Stimulated activated CD8-positive, alpha-beta memory T cell treated with anti-CD3 and anti-CD28 coated beads, Interleukin-2, amount 100 ng/mL, for 1 hour (primary cell): Measurements from ENCODE around the gene ENSA.
"Not testable (repeated sequence)": the region's sequence is repeated elsewhere in the genome, so short reads cannot be mapped to it uniquely, and the experiment has no call there.

Experiments
- DNase-seq, 2 donors: peaks; one replicate each; pipeline ENCODE4 v3.0.0-alpha.2; 2020; ENCODE audit warnings: low read depth in 2 of 2

ENSA gene

DNA sequence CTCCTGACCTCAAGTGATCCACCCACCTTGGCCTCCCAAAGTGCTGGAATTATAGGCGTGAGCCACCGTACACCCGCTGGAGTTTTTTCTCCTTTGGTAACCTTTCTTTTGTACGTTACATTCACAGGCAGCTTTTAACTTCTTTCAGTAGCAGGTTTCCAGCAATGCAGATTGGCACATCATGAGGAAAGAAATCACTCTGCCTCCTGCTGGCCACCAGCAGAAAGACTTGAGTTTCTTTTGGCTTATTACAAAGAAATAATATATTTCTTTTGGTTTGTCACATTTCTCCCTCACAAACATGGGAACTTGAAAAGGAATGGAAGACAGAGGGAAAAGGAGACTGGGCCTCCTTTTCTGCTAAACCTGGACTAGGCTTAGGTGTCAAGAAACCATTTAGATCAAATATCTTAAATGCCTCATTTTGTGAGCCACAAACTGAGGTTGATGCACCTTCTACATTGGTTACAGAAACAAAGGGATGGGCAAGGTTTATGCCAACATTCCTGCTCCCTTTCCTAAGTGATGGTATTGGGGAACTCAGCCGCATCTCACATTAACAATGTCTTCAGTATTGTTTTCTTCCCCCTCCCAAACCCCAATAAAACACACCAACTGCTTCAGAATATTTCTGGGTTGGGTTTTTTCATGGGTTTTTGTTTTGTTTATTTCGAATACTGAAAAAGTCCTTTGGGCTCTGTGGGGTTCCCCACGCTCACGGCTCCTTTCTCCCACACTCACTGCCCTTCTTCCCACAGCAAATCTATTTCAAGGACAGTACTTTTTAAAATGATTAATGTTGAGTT, 7.7 kb downstream of the ENSA start:
- DNase-seq: peak in 1 of 2 donors; percentile 21

- DNase-seq: no peak
Measured at GRCh38 chr1:150620919-150621318, 8.5 kb downstream of the ENSA start.

GRCh38 chr1:150619576-150620509, 9.6 kb downstream of the ENSA start:
- DNase-seq: no peak

DNA sequence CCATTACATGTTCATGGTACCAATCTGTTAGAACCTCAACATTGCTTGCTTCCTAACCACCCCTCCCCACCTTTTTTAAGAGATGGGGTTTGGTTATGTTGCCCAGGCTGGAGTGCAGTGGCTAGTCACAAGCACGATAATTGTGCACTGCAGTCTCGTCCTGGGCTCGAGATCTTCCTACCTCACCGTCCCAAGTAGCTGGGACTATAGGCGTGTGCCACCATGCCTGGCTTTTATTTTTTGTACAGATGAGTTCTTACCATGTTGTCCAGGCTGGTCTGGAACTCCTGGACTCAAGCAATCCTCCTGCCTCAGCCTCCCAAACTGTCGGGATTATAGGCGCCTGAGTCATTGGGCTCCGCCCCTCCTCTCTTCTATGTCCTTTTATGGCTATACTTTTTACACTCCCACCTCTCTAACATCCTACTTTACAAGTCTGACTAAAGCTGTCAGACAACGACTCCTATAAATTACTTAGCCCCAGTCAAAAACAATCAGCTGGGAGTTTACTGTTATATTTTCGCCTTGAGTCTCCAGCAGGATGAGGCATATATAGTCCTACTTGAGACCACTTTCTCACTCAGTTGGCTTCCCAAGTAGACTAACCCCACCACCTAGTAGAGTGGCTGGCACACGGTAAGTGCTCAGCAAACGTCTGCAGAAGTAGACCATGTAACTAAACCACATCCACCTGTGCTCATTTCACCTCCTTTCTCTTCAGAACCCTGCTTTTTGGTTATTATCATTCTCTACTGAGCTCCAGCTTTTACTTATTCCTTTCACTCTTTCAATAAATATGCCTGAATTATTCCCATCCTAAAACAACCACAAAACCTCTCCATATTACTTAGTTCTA, 13.8 kb downstream of the ENSA start:
- DNase-seq: no peak

- peak in 1 of 2 donors; percentile 26 for DNase-seq
Measured at GRCh38 chr1:150613061-150613920, 16.1 kb downstream of the ENSA start.

- DNase-seq: no peak
Measured at GRCh38 chr1:150612014-150612345, 17.4 kb downstream of the ENSA start.

- no peak for DNase-seq
Measured at GRCh38 chr1:150610576-150610975, 18.8 kb downstream of the ENSA start.

DNA sequence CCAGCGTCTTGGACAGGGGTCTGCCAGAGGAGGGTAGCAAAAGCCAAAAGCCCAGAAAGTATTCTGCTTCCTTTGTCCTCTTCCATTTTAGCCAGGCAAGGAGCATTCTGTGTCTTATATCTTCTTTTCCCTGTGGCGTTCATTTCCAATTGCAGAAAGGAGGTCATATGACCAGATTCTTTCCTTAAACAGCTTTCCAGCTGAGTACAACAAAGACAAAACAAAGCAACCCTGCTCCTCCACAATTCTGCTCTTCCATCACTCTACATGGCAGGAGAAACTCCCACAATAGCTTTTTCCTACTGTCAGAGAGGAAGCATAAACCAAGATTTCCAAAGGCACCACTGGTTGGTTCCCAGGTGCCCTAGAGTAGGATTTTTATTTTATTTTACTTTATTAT, 19.7 kb downstream of the ENSA start:
- DNase-seq: no peak

DNA sequence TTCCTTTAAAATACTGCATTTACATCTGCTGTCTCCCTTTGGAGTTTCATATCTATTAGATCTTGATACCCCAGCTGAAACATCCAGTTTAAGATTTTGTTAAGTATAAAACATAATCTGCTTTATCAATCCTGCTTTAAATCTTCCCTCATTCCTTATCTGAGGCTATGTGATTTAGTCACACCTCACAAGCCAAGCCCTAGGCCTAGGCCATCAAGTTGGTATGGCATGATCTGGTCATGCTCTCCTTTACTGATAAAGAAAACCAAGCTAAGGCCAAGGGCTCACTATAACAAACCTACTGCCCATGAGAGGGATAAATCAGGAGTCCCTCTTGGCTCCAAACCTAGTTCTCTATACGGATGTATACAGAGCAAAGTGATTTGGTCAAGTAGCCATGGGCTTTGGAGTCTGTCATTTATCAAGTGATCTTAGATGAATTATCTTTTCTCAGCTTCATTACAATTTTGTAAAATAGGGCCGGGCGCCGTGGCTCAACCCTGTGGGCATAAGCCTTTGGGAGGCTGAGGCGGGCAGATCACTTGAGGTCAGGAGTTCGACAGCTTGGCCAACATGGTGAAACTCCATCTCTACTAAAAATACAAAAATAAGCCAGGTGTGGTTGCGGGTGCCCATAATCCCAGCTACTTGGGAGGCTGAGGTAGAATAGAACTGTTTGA, 22.8 kb downstream of the ENSA start:
- no peak for DNase-seq

- not testable (repeated sequence) for DNase-seq
Measured at GRCh38 chr1:150605451-150605731, 24.0 kb downstream of the ENSA start.

DNA sequence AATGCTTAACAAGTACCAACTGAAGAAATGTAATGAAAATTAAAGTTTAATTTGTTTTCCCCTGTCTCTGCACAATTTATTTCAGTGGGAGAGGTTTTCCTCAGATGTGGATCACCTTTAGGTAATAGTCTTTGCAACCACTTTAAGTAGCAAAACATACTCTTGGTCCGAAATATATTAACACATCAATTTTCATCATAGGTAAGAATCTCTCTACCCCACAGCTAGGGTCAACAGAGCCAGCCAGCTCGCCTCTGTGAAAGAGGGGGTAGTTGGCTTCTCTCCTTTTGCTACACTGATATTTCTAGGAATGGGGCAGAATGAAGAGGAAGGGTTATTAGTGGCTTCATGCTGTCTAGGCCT, 25.2 kb downstream of the ENSA start:
- DNase-seq: no peak

DNA sequence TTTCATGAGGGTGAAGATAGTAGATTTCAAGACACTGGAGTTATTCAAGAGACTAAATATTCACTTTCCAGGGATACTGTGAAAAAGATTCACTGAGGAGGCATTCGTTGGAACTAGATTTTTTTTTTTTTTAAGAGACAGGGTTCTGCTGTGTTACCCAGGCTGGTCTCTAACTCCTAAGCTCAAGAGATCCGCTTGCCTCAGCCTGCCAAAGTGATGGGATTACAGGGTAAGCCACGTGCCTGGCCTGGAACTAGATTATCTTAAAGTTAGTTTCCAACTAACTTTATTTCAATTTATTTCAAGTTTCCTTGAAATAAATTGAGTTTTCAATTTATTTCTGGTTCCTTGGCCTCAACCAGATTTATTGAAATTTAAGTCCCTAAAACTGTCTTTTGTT, 25.7 kb downstream of the ENSA start:
- DNase-seq: no peak

GRCh38 chr1:150602372-150602771, 27.0 kb downstream of the ENSA start:
- not testable (repeated sequence) for DNase-seq

GRCh38 chr1:150601540-150601939, 27.9 kb downstream of the ENSA start:
- no peak for DNase-seq

DNA sequence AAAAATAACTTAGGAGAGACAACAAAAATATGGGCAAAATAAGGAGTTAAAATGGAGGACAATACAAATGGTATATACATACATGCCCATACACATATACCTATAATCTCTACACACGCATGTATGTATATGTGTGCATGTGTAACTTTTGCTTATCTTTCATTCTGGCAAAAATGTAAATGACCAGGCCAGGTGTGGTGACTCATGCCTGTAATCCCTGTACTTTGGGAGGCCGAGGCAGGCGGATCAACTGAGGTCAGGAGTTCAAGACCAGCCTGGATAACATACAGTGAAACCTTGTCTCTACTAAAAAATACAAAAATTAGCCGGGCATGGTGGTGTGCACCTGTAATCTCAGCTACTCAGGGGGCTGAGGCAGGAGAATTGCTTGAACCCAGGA, 31.1 kb downstream of the ENSA start:
- DNase-seq: not testable (repeated sequence)

DNA sequence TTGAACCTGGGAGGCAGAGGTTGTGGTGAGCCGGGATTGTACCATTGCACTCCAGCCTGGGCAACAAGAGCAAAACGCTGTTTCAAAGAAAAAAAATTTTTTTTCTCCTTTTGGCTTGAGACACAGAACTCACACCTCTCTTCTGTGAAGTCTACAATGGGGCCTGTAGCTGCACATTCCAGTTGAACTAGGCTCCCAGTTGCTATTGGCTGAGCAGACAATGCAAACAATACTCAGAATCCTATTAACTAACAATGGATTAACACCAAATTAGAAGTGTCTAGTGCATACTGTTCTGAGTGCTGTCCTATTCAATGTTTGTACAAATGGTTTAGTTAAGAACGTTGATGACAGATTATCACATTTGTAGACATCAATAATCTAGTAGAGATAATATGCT, 32.4 kb downstream of the ENSA start:
- DNase-seq: no peak

DNA sequence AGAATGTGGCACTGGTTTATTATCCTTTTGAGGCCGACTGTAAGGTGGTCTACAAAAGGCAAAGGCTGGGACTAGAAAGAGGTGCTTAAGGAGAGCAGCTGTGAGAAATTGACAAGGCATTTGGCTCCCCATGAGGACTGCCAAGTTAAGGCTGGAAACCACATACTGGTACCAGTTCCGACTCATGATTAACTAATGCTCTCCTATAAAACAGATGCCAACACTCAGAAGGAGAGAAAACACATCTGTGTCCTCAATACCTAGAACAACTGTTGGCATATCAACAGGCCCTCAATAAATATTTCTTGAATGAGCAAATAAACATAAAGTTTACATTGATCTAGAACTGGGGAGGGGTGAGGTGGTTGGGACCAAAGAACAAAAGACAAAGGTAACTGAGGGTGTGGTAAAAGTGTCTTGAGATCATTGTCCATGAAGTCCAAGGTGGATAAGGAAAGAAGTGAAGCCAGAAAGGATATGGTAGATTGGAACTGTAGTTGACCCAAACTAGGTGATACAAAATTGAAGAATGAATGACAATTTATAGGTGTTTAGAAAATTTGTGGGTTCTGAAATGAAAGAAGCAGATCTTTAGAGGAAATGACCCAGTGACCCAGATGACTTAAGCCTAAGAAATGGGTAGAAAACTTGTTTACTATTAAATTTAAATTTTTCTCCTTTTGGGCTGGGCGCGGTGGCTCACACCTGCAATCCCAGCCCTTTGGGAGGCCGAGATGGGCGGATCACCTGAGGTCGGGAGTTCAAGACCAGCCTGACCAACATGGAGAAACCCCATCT, 33.1 kb downstream of the ENSA start:
- DNase-seq: no peak

GRCh38 chr1:150582371-150582770, 47.0 kb downstream of the ENSA start:
- DNase-seq: no peak

DNA sequence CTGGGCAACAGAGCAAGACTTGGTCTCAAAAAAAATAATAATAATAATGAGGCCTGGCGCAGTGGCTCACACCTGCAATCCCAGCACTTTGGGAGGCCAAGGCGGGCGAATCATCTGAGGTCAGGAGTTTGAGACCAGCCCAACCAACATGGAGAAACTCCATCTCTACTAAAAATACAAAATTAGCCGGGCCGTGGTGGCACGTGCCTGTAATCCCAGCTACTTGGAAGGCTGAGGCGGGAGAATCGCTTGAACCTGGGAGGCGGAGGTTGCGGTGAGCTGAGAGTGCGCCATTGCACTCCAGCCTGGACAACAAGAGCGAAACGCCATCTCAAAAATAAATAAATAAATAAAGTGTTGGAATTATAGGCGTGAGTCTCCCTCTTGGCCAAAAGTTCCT, 47.5 kb downstream of the ENSA start:
- DNase-seq: not testable (repeated sequence)

DNA sequence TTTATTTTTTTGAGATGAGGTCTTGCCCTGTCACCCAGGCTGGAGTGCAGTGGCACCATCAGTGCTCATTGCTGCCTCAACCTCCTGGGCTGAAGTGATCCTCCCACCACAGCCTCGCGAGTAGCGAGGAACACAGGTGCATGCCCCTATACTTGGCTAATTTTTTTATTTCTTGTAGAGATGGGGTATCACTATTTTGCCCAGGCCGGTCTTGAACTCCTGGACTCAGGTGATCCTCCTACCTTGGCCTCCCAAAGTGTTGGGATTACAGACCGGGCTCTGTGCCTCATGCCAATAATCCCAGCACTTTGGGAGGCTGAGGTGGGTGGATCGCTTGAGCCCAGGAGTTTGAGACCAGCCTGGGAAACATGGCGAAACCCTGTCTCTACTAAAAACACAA, 48.0 kb downstream of the ENSA start:
- not testable (repeated sequence) for DNase-seq
